Neural progenitor cell (in vitro differentiated cells): Measurements from ENCODE around the gene MKLN1.

Experiments used
- CTCF ChIP-seq: fragments of 200-600 bp; sonication (generic); IDR thresholded peaks from 2 replicates; pipeline ENCODE4 v1.5.1; 2017; ENCODE audit warnings: antibody characterized with exemption, mild to moderate bottlenecking
- EZH2 ChIP-seq: fragments of 200-600 bp; sonication (generic); IDR thresholded peaks from 2 replicates; pipeline ENCODE4 v1.6.1; 2017; ENCODE audit warnings: antibody characterized with exemption, mild to moderate bottlenecking, moderate library complexity
- EZH2phosphoT487 ChIP-seq: fragments of 200-600 bp; sonication (generic); IDR thresholded peaks from 2 replicates; pipeline ENCODE4 v1.6.1; 2017; ENCODE audit warnings: antibody characterized with exemption

GRCh38 chr7:131504157-131504899 lies 176.7 kb downstream of the MKLN1 start:
- TF ChIP-seq CTCF = no peak
- no peak for TF ChIP-seq EZH2
- no peak for TF ChIP-seq EZH2phosphoT487
